Lower lobe of right lung (tissue), 2 donors: ENCODE measurements around the gene FRMD4B. TPM values are rescaled to one million over a fixed set of nuclear protein-coding genes. Genes with fewer than 3 reads are reported as not detected.

Experiments used
- ATAC-seq, 2 donors: fragments of 200-7000 bp; cut with Tn5 transposase; one replicate each; pipeline ENCODE4 v1.9.1; 2020 to 2022; ENCODE audit warnings: mild to moderate bottlenecking in 2 of 2, moderate library complexity in 2 of 2
- DNase-seq: peaks from one replicate; pipeline ENCODE4 v3.0.0-alpha.2; 2020
- H3K27ac ChIP-seq: fragments of 200-600 bp; one replicate; pipeline ENCODE4 v1.8.0; 2022
- H3K27me3 ChIP-seq: fragments of 200-600 bp; one replicate; pipeline ENCODE4 v1.8.0; 2022; ENCODE audit warnings: low read depth
- H3K36me3 ChIP-seq: fragments of 200-600 bp; one replicate; pipeline ENCODE4 v1.8.0; 2022; ENCODE audit warnings: mild to moderate bottlenecking
- H3K4me1 ChIP-seq: fragments of 200-600 bp; one replicate; pipeline ENCODE4 v1.8.0; 2022
- H3K4me3 ChIP-seq: fragments of 200-600 bp; one replicate; pipeline ENCODE4 v1.8.0; 2022; ENCODE audit warnings: mild to moderate bottlenecking
- H3K9me3 ChIP-seq: fragments of 200-600 bp; one replicate; pipeline ENCODE4 v1.8.0; 2022
- CTCF ChIP-seq: fragments of 200-600 bp; IDR thresholded peaks from one replicate; pipeline ENCODE4 v1.8.0; 2022; ENCODE audit warnings: antibody characterized with exemption, mild to moderate bottlenecking
- intact Hi-C: fragments of 100-400 bp; cut with DNase I; formaldehyde crosslinking; loops from one replicate; pipeline ENCODE4 v1.11.0; 2022
- total RNA-seq: library from RNA; stranded (reverse); fragmentation: NEBNext Ultra II Directional; extraction: Animal tissue kit (Norgen Biotek cat#: 25700); gene quantifications from one replicate; pipeline ENCODE4 v1.2.1, GENCODE V29; 2021
- donor health status: DM: no; HTN: yes; CAD: no; lungs with severe emphysema.

Gene FRMD4B
- total RNA-seq, 1 donor from 2014 or later, result 62.4 TPM

- H3K27ac ChIP-seq, result no peak overlapping the region
- peaks cover 38% of the 10 kb centered on the region for H3K36me3 ChIP-seq
- TF ChIP-seq CTCF, result no peak
- H3K9me3 ChIP-seq, result no peaks in the 10 kb centered on the region
- ATAC-seq (no peak), DNase-seq (no peak)
- no peaks in the 10 kb centered on the region for H3K27me3 ChIP-seq
- intact Hi-C loops, result no loop called here
- no peak overlapping the region for H3K4me3 ChIP-seq
- H3K4me1 ChIP-seq, result no peaks in the 10 kb centered on the region
Observed at GRCh38 chr3:69313251-69313650, 72.6 kb downstream of the FRMD4B start.

- DNase-seq, result no peak
- H3K4me3 ChIP-seq, result no peak overlapping the region
- intact Hi-C loops, result loop anchor here (5.0 kb wide), 1 partner anchor 148 kb away; no protein-coding TSS in a partner anchor
- H3K27me3 ChIP-seq, result no peaks in the 10 kb centered on the region
- peak overlapping the region; percentile 5 for H3K27ac ChIP-seq
- peaks cover 45% of the 10 kb centered on the region for H3K36me3 ChIP-seq
- TF ChIP-seq CTCF, result peak; percentile 31
- H3K9me3 ChIP-seq, result no peaks in the 10 kb centered on the region
- peak in 1 of 2 donors; percentile 47 for ATAC-seq
- peaks cover 9% of the 10 kb centered on the region for H3K4me1 ChIP-seq
Observed at GRCh38 chr3:69309814-69310213, 76.1 kb downstream of the FRMD4B start.

GRCh38 chr3:69306239-69307185, 79.4 kb downstream of the FRMD4B start:
- peak; percentile 94 for TF ChIP-seq CTCF
- ATAC-seq (peak; percentile 95 to 98), DNase-seq (peak; percentile 72)
- Histone ChIP-seq H3K9me3 (no peaks in the 10 kb centered on the region), H3K36me3 (peaks cover 36% of the 10 kb centered on the region), H3K27me3 (no peaks in the 10 kb centered on the region), H3K4me3 (no peak overlapping the region), H3K4me1 (peaks cover 9% of the 10 kb centered on the region), H3K27ac (no peak overlapping the region)
- intact Hi-C loops, result loop anchor here (5.0 kb wide), 1 partner anchor 144 kb away; no protein-coding TSS in a partner anchor

GRCh38 chr3:69305011-69305410, 80.9 kb downstream of the FRMD4B start:
- ATAC-seq, result peak; percentile 23 to 59
- no peak for TF ChIP-seq CTCF
- no peak for DNase-seq
- Histone ChIP-seq H3K4me3 (no peak overlapping the region), H3K27ac (no peak overlapping the region), H3K27me3 (no peaks in the 10 kb centered on the region), H3K36me3 (peaks cover 40% of the 10 kb centered on the region), H3K9me3 (no peaks in the 10 kb centered on the region), H3K4me1 (peaks cover 18% of the 10 kb centered on the region)
- intact Hi-C loops, result loop anchor here (5.0 kb wide), 1 partner anchor 143 kb away; no protein-coding TSS in a partner anchor

- peaks cover 40% of the 10 kb centered on the region for H3K36me3 ChIP-seq
- DNase-seq (no peak), ATAC-seq (no peak)
- peaks cover 22% of the 10 kb centered on the region for H3K4me1 ChIP-seq
- H3K9me3 ChIP-seq, result no peaks in the 10 kb centered on the region
- no peak overlapping the region for H3K27ac ChIP-seq
- intact Hi-C loops, result no loop called here
- H3K4me3 ChIP-seq, result no peak overlapping the region
- no peak for TF ChIP-seq CTCF
- no peaks in the 10 kb centered on the region for H3K27me3 ChIP-seq
Observed at GRCh38 chr3:69304396-69304795, 81.5 kb downstream of the FRMD4B start.
